ENCODE results near the gene SHKBP1. TPM values are rescaled to one million over a fixed set of nuclear protein-coding genes. Genes with fewer than 3 reads are reported as not detected.

SHKBP1 gene
- total and polyA plus RNA-seq, 9 of the 15 experiments (the other 6 are each of a cell fraction or from before 2014, with no cell fraction given): 1.2 to 58.1 (median 22.3) TPM

DNA sequence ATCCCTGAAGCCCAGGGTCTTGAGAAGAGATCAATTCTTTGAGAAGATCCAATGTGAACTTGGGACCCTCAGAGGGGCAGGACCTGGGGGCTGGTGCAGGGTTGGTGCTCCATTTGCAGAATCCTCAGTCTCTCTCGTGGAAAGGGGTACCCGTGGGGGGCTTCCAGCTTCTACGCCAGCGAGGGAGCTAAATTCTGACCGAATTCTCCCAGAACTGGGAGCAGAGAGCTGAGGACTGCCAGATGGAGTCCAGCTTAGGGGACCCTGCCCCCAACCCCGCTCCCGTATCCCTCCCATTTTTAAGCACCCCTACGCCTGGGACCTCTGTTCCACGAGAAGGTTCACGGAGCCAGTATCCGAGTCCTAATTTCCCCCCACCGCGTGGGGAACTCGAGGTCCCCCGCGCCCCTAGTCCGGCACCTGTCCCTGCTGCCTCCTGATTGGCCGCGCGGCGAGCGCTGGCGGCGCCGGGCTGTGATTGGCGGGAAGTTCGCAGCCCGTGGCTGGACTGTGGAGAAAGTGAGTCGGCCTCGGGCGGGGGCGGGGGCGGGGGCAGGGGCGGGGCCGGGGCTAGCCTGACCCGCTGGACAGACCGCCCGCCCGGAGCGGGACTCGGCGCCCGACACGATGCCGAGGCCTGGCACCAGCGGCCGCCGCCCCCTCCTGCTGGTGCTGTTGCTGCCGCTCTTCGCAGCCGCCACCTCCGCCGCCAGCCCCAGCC, 20.1 kb downstream of the SHKBP1 start (continued):
- TF ChIP-seq, protein P1, sequence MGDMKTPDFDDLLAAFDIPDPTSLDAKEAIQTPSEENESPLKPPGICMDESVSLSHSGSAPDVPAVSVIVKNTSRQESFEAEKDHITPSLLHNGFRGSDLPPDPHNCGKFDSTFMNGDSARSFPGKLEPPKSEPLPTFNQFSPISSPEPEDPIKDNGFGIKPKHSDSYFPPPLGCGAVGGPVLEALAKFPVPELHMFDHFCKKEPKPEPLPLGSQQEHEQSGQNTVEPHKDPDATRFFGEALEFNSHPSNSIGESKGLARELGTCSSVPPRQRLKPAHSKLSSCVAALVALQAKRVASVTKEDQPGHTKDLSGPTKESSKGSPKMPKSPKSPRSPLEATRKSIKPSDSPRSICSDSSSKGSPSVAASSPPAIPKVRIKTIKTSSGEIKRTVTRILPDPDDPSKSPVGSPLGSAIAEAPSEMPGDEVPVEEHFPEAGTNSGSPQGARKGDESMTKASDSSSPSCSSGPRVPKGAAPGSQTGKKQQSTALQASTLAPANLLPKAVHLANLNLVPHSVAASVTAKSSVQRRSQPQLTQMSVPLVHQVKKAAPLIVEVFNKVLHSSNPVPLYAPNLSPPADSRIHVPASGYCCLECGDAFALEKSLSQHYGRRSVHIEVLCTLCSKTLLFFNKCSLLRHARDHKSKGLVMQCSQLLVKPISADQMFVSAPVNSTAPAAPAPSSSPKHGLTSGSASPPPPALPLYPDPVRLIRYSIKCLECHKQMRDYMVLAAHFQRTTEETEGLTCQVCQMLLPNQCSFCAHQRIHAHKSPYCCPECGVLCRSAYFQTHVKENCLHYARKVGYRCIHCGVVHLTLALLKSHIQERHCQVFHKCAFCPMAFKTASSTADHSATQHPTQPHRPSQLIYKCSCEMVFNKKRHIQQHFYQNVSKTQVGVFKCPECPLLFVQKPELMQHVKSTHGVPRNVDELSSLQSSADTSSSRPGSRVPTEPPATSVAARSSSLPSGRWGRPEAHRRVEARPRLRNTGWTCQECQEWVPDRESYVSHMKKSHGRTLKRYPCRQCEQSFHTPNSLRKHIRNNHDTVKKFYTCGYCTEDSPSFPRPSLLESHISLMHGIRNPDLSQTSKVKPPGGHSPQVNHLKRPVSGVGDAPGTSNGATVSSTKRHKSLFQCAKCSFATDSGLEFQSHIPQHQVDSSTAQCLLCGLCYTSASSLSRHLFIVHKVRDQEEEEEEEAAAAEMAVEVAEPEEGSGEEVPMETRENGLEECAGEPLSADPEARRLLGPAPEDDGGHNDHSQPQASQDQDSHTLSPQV (IDR thresholded peaks at IDR 0.05): peak; percentile 93
- TF ChIP-seq, protein P2, sequence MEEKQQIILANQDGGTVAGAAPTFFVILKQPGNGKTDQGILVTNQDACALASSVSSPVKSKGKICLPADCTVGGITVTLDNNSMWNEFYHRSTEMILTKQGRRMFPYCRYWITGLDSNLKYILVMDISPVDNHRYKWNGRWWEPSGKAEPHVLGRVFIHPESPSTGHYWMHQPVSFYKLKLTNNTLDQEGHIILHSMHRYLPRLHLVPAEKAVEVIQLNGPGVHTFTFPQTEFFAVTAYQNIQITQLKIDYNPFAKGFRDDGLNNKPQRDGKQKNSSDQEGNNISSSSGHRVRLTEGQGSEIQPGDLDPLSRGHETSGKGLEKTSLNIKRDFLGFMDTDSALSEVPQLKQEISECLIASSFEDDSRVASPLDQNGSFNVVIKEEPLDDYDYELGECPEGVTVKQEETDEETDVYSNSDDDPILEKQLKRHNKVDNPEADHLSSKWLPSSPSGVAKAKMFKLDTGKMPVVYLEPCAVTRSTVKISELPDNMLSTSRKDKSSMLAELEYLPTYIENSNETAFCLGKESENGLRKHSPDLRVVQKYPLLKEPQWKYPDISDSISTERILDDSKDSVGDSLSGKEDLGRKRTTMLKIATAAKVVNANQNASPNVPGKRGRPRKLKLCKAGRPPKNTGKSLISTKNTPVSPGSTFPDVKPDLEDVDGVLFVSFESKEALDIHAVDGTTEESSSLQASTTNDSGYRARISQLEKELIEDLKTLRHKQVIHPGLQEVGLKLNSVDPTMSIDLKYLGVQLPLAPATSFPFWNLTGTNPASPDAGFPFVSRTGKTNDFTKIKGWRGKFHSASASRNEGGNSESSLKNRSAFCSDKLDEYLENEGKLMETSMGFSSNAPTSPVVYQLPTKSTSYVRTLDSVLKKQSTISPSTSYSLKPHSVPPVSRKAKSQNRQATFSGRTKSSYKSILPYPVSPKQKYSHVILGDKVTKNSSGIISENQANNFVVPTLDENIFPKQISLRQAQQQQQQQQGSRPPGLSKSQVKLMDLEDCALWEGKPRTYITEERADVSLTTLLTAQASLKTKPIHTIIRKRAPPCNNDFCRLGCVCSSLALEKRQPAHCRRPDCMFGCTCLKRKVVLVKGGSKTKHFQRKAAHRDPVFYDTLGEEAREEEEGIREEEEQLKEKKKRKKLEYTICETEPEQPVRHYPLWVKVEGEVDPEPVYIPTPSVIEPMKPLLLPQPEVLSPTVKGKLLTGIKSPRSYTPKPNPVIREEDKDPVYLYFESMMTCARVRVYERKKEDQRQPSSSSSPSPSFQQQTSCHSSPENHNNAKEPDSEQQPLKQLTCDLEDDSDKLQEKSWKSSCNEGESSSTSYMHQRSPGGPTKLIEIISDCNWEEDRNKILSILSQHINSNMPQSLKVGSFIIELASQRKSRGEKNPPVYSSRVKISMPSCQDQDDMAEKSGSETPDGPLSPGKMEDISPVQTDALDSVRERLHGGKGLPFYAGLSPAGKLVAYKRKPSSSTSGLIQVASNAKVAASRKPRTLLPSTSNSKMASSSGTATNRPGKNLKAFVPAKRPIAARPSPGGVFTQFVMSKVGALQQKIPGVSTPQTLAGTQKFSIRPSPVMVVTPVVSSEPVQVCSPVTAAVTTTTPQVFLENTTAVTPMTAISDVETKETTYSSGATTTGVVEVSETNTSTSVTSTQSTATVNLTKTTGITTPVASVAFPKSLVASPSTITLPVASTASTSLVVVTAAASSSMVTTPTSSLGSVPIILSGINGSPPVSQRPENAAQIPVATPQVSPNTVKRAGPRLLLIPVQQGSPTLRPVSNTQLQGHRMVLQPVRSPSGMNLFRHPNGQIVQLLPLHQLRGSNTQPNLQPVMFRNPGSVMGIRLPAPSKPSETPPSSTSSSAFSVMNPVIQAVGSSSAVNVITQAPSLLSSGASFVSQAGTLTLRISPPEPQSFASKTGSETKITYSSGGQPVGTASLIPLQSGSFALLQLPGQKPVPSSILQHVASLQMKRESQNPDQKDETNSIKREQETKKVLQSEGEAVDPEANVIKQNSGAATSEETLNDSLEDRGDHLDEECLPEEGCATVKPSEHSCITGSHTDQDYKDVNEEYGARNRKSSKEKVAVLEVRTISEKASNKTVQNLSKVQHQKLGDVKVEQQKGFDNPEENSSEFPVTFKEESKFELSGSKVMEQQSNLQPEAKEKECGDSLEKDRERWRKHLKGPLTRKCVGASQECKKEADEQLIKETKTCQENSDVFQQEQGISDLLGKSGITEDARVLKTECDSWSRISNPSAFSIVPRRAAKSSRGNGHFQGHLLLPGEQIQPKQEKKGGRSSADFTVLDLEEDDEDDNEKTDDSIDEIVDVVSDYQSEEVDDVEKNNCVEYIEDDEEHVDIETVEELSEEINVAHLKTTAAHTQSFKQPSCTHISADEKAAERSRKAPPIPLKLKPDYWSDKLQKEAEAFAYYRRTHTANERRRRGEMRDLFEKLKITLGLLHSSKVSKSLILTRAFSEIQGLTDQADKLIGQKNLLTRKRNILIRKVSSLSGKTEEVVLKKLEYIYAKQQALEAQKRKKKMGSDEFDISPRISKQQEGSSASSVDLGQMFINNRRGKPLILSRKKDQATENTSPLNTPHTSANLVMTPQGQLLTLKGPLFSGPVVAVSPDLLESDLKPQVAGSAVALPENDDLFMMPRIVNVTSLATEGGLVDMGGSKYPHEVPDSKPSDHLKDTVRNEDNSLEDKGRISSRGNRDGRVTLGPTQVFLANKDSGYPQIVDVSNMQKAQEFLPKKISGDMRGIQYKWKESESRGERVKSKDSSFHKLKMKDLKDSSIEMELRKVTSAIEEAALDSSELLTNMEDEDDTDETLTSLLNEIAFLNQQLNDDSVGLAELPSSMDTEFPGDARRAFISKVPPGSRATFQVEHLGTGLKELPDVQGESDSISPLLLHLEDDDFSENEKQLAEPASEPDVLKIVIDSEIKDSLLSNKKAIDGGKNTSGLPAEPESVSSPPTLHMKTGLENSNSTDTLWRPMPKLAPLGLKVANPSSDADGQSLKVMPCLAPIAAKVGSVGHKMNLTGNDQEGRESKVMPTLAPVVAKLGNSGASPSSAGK (IDR thresholded peaks at IDR 0.05): peak; percentile 99
- TF ChIP-seq, protein P3, sequence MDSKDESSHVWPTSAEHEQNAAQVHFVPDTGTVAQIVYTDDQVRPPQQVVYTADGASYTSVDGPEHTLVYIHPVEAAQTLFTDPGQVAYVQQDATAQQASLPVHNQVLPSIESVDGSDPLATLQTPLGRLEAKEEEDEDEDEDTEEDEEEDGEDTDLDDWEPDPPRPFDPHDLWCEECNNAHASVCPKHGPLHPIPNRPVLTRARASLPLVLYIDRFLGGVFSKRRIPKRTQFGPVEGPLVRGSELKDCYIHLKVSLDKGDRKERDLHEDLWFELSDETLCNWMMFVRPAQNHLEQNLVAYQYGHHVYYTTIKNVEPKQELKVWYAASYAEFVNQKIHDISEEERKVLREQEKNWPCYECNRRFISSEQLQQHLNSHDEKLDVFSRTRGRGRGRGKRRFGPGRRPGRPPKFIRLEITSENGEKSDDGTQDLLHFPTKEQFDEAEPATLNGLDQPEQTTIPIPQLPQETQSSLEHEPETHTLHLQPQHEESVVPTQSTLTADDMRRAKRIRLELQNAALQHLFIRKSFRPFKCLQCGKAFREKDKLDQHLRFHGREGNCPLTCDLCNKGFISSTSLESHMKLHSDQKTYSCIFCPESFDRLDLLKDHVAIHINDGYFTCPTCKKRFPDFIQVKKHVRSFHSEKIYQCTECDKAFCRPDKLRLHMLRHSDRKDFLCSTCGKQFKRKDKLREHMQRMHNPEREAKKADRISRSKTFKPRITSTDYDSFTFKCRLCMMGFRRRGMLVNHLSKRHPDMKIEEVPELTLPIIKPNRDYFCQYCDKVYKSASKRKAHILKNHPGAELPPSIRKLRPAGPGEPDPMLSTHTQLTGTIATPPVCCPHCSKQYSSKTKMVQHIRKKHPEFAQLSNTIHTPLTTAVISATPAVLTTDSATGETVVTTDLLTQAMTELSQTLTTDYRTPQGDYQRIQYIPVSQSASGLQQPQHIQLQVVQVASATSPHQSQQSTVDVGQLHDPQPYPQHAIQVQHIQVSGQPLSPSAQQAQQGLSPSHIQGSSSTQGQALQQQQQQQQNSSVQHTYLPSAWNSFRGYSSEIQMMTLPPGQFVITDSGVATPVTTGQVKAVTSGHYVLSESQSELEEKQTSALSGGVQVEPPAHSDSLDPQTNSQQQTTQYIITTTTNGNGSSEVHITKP (IDR thresholded peaks at IDR 0.05; ENCODE audit: partially characterized antibody): no peak
- TF ChIP-seq C11orf30 (IDR thresholded peaks at IDR 0.05; ENCODE audit: low read depth) (no peak), ZNF444 (CRISPR knock-in tag; IDR thresholded peaks at IDR 0.05) (no peak), CAMTA2 (CRISPR knock-in tag; conservative IDR thresholded peaks at IDR 0.05) (no peak)

Measured in K562 (cell line).